NCI-H2227 (cell line): ENCODE data around the gene KAT2A.

Experiments used
- DNase-seq: peaks from one replicate; lab custom pipeline; 2025; ENCODE audit not compliant: unreplicated experiment; lab: John Stamatoyannopoulos, UW

KAT2A gene

DNA sequence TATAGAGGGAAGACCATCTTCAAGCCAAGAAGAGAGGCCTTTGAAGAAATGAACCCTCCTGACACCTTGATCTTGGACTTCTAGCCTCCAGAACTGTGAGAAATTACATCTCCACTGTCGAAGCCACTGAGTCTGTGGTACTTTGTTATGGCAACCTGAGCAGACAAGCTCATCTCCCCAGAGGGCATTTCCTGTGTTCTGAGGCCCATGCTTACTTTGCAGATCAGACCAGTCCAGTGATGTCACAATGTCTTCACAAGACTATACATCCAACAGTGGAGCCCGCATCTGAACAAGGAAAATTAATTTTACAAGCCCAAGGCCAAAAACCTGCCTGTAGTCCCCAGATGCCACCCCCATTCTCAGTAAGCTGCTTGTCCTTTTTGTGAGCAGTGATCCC, 56.0 kb downstream of the KAT2A start:
- no peak for DNase-seq
